Measurements from ENCODE around the gene RPS2.

The RPS2 gene

DNA sequence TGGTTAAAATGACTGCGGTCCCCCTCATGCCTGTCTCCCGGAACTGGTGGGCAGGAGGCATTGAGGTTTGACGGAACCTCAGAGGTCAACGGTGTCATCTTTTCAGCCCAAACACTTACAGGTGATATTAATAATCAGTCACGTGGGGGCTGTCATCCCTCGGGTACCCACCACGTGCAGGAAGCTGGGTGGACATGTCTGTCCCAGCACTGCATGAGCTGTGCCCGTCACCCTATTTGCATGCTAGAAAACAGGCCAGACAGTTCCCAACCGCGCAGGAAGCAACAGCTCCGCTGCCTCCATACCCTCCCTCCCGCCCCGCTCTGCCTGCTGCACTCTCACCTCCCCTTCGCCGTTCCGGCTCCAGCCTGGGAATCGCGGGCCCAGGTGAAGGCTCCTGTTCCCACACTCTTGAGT lies 26.5 kb upstream of the RPS2 start (continued):
- TF ChIP-seq ZNF677 (tag by site-specific recombination; IDR thresholded peaks at IDR 0.05) (no peak), OVOL3 (tag by site-specific recombination; IDR thresholded peaks at IDR 0.05) (no peak), TCF7L2 (IDR thresholded peaks at IDR 0.05; ENCODE audit: borderline replicate concordance, low read depth, low read length) (no peak)

DNA sequence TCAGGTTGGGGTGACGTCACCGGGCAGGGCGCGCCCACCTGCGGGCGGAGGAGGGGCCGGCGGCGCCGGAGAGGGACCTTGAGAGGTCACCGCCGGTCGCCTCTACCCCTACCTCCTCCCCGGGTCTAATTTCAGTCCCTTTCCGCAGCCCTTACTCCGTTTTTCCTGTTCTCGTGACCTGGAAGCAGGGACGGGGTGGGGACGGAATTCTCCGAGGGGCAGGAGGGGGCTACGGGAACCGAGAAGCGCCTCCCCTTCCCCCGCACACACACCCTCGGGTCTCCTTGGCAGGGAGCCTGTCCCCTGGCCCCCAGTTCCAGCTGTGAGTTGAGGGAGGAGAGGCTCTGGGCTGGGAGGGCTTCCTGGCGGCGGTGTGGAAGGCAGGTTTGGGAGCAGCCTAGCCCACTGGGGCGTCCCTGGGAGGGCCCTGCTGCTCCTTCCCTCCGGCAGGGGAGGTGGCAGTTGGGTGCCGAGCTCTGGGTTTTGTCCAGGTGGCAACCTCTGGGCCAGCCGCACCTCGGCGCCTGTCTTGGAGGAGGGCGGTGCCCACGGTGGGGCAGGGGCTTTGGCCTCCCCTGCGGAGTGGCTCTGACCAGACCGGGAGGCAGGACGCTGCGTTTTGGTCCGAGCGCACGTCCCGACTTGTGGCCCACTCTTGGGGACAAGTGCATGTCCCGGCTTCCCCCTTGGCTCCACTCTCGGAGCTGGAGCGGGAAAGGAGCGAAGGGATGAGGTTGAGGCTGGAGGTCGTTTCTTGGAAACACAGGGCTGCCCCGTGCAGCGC lies 25.9 kb upstream of the RPS2 start:
- ChIA-PET CTCF (interaction anchor here (0.6 to 1.6 kb wide), 2 partner anchors 13 to 130 kb away, joined by 3 to 8 read pairs; no protein-coding TSS in a partner anchor), POLR2A (interaction anchor here (0.8 to 1.7 kb wide), 3 partner anchors 19 to 162 kb away, joined by 3 to 8 read pairs (median 6); partner anchors contain the start of genes RPS2 and TBL3)
- Histone ChIP-seq H3K4me1 (ENCODE audit: control insufficient read depth, insufficient read depth, low read length) (peaks cover 3% of the 10 kb centered on the region), H3K36me3 (ENCODE audit: control insufficient read depth in 2 of 2, insufficient read depth in 1 of 2, low read length in 2 of 2) (peaks cover 0 to 18% of the 10 kb centered on the region in 2 experiments; a peak in 1 of 3 replicates), H3K27ac (ENCODE audit: extremely low read depth, low read depth, low read length) (no peak overlapping the region; the same call in 1 of the 2 replicates), H3K9me3 (ENCODE audit: control insufficient read depth, insufficient read depth, low read depth, low read length) (no peaks in the 10 kb centered on the region), H3K4me3 (ENCODE audit: low read depth, low read length) (peak overlapping the region; percentile 45)
- peak; percentile 42 for TF ChIP-seq SP2 (tag by site-specific recombination; IDR thresholded peaks at IDR 0.05)
- TF ChIP-seq, protein P1, sequence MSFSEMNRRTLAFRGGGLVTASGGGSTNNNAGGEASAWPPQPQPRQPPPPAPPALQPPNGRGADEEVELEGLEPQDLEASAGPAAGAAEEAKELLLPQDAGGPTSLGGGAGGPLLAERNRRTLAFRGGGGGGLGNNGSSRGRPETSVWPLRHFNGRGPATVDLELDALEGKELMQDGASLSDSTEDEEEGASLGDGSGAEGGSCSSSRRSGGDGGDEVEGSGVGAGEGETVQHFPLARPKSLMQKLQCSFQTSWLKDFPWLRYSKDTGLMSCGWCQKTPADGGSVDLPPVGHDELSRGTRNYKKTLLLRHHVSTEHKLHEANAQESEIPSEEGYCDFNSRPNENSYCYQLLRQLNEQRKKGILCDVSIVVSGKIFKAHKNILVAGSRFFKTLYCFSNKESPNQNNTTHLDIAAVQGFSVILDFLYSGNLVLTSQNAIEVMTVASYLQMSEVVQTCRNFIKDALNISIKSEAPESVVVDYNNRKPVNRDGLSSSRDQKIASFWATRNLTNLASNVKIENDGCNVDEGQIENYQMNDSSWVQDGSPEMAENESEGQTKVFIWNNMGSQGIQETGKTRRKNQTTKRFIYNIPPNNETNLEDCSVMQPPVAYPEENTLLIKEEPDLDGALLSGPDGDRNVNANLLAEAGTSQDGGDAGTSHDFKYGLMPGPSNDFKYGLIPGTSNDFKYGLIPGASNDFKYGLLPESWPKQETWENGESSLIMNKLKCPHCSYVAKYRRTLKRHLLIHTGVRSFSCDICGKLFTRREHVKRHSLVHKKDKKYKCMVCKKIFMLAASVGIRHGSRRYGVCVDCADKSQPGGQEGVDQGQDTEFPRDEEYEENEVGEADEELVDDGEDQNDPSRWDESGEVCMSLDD (tag by site-specific recombination; IDR thresholded peaks at IDR 0.05), result no peak
- TF ChIP-seq, protein P2, sequence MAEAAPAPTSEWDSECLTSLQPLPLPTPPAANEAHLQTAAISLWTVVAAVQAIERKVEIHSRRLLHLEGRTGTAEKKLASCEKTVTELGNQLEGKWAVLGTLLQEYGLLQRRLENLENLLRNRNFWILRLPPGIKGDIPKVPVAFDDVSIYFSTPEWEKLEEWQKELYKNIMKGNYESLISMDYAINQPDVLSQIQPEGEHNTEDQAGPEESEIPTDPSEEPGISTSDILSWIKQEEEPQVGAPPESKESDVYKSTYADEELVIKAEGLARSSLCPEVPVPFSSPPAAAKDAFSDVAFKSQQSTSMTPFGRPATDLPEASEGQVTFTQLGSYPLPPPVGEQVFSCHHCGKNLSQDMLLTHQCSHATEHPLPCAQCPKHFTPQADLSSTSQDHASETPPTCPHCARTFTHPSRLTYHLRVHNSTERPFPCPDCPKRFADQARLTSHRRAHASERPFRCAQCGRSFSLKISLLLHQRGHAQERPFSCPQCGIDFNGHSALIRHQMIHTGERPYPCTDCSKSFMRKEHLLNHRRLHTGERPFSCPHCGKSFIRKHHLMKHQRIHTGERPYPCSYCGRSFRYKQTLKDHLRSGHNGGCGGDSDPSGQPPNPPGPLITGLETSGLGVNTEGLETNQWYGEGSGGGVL (tag by site-specific recombination; IDR thresholded peaks at IDR 0.05), result peak; percentile 95
- TF ChIP-seq, protein P3, sequence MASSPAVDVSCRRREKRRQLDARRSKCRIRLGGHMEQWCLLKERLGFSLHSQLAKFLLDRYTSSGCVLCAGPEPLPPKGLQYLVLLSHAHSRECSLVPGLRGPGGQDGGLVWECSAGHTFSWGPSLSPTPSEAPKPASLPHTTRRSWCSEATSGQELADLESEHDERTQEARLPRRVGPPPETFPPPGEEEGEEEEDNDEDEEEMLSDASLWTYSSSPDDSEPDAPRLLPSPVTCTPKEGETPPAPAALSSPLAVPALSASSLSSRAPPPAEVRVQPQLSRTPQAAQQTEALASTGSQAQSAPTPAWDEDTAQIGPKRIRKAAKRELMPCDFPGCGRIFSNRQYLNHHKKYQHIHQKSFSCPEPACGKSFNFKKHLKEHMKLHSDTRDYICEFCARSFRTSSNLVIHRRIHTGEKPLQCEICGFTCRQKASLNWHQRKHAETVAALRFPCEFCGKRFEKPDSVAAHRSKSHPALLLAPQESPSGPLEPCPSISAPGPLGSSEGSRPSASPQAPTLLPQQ (tag by site-specific recombination; IDR thresholded peaks at IDR 0.05), result no peak
- no peak for TF ChIP-seq ZNF350 (tag by site-specific recombination; IDR thresholded peaks at IDR 0.05)
- TF ChIP-seq ZBTB8A (tag by site-specific recombination; IDR thresholded peaks at IDR 0.05), result peak; percentile 20; the same call in 1 of the 2 replicates
- TF ChIP-seq, protein P4, sequence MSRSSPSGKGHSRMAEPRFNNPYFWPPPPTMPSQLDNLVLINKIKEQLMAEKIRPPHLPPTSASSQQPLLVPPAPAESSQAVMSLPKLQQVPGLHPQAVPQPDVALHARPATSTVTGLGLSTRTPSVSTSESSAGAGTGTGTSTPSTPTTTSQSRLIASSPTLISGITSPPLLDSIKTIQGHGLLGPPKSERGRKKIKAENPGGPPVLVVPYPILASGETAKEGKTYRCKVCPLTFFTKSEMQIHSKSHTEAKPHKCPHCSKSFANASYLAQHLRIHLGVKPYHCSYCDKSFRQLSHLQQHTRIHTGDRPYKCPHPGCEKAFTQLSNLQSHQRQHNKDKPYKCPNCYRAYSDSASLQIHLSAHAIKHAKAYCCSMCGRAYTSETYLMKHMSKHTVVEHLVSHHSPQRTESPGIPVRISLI (tag by site-specific recombination; IDR thresholded peaks at IDR 0.05), result no peak
- TF ChIP-seq ZNF600 (tag by site-specific recombination; IDR thresholded peaks at IDR 0.05), result peak; percentile 81
- TF ChIP-seq EGR2 (tag by site-specific recombination; IDR thresholded peaks at IDR 0.05; ENCODE audit: low read depth), result peak; percentile 77
- TF ChIP-seq, protein P5, sequence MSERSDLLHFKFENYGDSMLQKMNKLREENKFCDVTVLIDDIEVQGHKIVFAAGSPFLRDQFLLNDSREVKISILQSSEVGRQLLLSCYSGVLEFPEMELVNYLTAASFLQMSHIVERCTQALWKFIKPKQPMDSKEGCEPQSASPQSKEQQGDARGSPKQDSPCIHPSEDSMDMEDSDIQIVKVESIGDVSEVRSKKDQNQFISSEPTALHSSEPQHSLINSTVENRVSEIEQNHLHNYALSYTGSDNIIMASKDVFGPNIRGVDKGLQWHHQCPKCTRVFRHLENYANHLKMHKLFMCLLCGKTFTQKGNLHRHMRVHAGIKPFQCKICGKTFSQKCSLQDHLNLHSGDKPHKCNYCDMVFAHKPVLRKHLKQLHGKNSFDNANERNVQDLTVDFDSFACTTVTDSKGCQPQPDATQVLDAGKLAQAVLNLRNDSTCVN (tag by site-specific recombination; optimal IDR thresholded peaks at IDR 0.05), result peak; percentile 36
- no peak for TF ChIP-seq ZNF777 (tag by site-specific recombination; IDR thresholded peaks at IDR 0.05; ENCODE audit: borderline replicate concordance)
- peak; percentile 50; the same call in 1 of the 2 replicates for TF ChIP-seq SP7 (tag by site-specific recombination; IDR thresholded peaks at IDR 0.05)
- peak; percentile 21; the same call in 1 of the 2 replicates for TF ChIP-seq ZBTB21 (tag by site-specific recombination; IDR thresholded peaks at IDR 0.05)
- peak; percentile 59; the same call in 1 of the 2 replicates for TF ChIP-seq ZNF391 (tag by site-specific recombination; IDR thresholded peaks at IDR 0.05; ENCODE audit: borderline replicate concordance, low read depth)
- no peak for TF ChIP-seq GLI2 (tag by site-specific recombination; IDR thresholded peaks at IDR 0.05; ENCODE audit: borderline replicate concordance, low read depth)
- no peak for TF ChIP-seq ZNF585B (tag by site-specific recombination; IDR thresholded peaks at IDR 0.05)
- TF ChIP-seq, protein P6, sequence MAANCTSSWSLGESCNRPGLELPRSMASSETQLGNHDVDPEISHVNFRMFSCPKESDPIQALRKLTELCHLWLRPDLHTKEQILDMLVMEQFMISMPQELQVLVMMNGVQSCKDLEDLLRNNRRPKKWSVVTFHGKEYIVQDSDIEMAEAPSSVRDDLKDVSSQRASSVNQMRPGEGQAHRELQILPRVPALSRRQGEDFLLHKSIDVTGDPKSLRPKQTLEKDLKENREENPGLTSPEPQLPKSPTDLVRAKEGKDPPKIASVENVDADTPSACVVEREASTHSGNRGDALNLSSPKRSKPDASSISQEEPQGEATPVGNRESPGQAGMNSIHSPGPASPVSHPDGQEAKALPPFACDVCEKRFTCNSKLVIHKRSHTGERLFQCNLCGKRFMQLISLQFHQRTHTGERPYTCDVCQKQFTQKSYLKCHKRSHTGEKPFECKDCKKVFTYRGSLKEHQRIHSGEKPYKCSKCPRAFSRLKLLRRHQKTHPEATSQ (tag by site-specific recombination; IDR thresholded peaks at IDR 0.05), result no peak
- TF ChIP-seq, protein P7, sequence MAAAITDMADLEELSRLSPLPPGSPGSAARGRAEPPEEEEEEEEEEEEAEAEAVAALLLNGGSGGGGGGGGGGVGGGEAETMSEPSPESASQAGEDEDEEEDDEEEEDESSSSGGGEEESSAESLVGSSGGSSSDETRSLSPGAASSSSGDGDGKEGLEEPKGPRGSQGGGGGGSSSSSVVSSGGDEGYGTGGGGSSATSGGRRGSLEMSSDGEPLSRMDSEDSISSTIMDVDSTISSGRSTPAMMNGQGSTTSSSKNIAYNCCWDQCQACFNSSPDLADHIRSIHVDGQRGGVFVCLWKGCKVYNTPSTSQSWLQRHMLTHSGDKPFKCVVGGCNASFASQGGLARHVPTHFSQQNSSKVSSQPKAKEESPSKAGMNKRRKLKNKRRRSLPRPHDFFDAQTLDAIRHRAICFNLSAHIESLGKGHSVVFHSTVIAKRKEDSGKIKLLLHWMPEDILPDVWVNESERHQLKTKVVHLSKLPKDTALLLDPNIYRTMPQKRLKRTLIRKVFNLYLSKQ (tag by site-specific recombination; IDR thresholded peaks at IDR 0.05; ENCODE audit: borderline replicate concordance), result no peak
- TF ChIP-seq ZNF311 (tag by site-specific recombination; IDR thresholded peaks at IDR 0.05; ENCODE audit: borderline replicate concordance), result no peak
- TF ChIP-seq ZNF501 (tag by site-specific recombination; IDR thresholded peaks at IDR 0.05), result peak; percentile 25; the same call in 1 of the 2 replicates
